H54 (cell line): Measurements from ENCODE around the gene FOSL1.

Source experiments
- DNase-seq: peaks from one replicate; pipeline ENCODE4 v3.0.0; 2011; ENCODE audit warnings: low spot score, mixed read lengths; ENCODE audit not compliant: insufficient read length
- FAIRE-seq: peaks from 3 replicates; lab custom pipeline; 2011; peaks lifted over from hg19 to GRCh38; lab: Jason Lieb, UNC
- POLR2A ChIP-seq: IDR thresholded peaks from 2 replicates; pipeline ENCODE4 v1.6.1; 2011; ENCODE audit warnings: low read depth, mild to moderate bottlenecking, low read length

FOSL1 gene

DNA sequence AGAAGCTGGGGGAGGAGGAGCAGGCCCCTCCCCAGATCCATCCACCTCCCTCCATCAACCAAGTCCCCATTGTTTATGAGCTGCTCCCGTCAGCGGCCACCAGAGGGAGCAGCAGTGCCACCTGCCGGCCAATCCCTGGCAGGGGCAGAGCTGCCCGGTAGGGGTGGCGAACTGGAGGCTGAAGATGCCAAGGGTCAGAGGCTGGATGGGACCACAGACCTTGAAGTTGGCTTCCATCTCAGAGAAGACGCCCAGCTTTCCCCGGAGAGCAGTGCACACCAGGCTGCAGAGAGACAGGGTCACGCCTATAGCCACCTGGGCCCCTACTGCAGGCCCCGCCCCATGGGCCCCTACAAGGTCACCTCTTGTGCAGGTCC, 15.5 kb downstream of the FOSL1 start:
- no peak for TF ChIP-seq POLR2A
- DNase-seq (peak; percentile 77), FAIRE-seq (no peak)

DNA sequence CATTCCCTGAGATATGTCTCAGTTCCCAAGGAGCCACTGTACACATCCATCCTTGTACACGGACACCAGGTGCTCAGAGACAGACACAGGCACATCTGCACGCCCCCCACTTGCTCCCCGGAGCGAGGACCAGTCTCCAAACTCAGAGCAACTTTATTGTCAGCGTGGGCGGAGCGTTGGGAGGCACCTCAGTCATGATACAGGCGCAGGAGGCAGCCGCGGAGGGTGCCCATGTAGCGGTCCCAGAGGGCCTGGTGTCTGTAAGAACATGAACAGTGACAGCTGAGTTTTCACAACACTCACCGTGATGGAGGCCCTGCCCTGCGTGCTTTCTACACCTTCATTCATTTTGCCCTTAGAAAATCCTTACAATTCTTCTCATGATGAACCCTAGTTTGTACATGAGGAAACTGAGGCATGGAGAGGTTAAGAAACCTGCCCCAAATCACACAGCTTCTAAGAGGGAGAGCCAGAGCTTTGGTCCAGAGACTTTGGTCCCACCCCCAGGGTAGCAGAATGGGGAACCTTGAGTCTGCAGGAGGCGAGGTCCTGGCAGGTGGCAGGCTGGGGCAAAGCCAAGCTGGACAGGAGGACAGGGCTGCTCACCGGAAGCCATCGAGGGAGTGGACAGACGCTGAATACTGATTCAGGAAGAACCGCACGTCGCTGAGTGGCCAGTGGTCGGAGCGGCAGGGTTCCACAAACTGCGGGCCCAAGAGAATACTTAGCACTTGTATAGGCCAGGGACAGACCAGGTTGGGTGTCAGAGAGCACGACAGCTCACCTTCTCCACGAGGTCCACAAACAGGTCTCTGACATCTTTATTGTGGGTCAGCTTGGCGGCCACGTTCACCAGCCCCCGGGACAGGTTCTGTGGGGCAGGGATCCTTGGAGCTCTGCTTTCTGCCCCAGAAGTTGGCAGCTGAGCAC, 16.1 kb downstream of the FOSL1 start:
- DNase-seq (no peak), FAIRE-seq (no peak)
- TF ChIP-seq POLR2A, result no peak

DNA sequence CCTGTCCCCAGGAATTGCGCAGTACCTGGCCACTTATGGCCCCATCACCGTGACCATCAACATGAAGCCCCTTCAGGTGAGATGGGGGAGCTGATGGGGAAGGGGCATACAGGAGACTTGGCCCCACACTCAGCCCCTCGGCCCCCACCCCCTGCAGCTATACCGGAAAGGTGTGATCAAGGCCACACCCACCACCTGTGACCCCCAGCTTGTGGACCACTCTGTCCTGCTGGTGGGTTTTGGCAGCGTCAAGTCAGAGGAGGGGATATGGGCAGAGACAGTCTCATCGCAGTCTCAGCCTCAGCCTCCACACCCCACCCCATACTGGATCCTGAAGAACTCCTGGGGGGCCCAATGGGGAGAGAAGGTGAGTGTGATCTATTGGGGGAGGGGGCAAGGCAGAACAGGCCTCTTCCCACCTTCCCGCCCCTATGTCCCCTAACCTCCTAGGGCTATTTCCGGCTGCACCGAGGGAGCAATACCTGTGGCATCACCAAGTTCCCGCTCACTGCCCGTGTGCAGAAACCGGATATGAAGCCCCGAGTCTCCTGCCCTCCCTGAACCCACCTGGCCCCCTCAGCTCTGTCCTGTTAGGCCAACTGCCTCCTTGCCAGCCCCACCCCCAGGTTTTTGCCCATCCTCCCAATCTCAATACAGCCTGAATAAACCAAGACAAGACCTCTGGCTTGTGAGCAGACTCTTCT, 17.0 kb downstream of the FOSL1 start:
- FAIRE-seq (no peak), DNase-seq (no peak)
- TF ChIP-seq POLR2A, result no peak

DNA sequence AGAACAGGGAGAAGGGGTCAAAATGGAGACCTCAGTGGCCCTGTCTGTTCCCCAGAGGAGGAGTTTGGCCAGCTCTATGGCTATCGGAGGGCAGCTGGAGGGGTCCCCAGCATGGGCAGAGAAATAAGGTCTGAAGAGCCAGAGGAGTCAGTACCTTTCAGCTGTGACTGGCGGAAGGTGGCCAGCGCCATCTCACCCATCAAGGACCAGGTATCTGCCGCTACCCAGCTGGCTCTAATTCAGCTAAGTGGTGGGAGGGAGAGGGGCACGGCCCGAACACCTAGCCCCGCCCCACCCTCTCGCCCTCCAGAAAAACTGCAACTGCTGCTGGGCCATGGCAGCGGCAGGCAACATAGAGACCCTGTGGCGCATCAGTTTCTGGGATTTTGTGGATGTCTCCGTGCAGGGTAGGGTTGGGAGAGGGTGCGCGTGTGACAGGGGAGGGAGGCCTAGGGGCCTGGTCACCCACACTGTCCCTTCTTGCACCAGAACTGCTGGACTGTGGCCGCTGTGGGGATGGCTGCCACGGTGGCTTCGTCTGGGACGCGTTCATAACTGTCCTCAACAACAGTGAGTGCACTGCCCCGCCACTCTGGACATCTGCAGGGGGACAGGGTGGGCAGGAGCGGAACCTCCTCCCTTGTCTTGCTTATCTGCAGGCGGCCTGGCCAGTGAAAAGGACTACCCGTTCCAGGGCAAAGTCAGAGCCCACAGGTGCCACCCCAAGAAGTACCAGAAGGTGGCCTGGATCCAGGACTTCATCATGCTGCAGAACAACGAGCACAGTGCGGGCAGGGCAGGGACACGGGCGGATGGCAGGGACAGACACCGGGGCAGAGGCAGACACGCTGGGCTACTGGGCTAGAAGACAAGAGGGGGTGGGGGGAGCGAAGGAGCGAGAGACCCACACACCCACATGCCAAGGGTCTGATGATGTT, 17.8 kb downstream of the FOSL1 start:
- FAIRE-seq, result no peak

DNA sequence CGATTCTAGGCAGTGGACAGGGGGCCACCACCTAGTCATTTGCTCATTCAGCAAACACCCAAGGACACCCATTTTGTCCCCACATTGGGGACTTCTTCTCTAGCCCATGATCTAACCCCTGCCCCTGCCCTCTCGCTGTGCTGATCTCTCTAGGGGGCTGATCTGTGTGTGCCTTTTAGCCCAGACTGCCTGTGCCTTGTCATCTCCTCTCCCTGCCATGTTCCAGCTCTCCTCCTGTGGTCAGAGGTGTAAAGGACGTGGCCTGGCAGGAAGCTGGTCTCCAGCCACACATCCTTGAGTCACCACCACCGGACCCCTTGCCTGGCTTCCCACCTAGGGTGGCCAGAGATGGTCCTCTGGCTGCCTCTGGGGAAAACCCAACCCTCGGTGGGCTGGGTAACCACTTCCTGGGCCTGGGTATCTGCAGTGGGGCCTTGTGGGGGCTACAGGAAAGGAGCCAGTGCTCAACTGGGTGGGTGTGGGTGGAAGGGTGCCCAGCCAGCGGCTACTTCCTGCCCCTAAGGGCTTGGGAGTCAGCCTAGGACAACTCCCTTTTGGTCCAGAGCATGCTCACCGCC, 19.3 kb downstream of the FOSL1 start:
- no peak for TF ChIP-seq POLR2A
- FAIRE-seq (no peak), DNase-seq (no peak)

More for the DNA sequence above, 17.8 kb downstream of the FOSL1 start:
- no peak for TF ChIP-seq POLR2A
- no peak for DNase-seq

DNA sequence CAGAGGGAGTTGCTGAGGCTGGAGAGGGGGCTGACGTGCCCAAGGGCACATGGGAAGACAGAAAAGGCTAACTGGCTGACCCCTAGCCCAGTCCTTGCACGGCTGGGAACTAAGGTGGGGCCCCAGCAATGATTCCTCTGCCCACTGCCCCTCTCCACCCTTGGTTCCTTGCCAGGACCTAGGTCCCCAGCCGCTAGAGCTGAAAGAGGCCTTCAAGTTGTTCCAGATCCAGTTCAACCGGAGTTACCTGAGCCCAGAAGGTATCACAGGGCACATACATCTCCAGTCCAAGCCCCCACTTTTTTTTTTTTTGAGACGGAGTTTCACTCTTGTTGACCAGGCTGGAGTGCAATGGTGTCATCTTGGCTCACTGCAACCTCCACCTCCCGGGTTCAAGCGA, 20.2 kb downstream of the FOSL1 start:
- DNase-seq, result no peak
- TF ChIP-seq POLR2A, result no peak
- FAIRE-seq, result no peak

DNA sequence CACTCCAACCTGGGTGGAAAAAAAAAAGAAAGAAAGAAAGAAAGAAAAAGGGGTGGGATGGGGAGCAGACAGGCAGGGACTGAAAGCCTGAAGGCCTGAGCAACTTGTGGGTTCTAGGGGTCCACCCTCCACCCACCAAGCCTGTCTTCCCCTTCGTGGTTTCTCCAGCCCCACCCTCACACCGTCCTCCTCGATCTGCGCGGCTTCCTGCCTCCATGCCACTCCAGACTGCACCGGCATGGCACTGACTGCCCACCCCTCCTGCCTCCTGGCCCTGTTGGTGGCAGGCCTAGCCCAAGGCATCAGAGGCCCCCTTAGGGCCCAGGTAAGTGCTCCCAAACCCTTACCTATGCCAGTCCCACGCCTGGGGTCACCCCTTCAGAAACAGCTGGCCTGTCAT, 20.6 kb downstream of the FOSL1 start, which contains the start of gene CTSW:
TSS of gene CTSW (plus strand) at position 221 of the 400 bp plus-strand sequence. CDS start at position 239, 18 bp downstream.
- no peak for DNase-seq
- TF ChIP-seq POLR2A, result no peak
- FAIRE-seq, result no peak

- FAIRE-seq (no peak), DNase-seq (peak; percentile 93)
- TF ChIP-seq POLR2A, result peak; percentile 93
Observed at GRCh38 chr11:65873318-65874156, 26.7 kb downstream of the FOSL1 start.

DNA sequence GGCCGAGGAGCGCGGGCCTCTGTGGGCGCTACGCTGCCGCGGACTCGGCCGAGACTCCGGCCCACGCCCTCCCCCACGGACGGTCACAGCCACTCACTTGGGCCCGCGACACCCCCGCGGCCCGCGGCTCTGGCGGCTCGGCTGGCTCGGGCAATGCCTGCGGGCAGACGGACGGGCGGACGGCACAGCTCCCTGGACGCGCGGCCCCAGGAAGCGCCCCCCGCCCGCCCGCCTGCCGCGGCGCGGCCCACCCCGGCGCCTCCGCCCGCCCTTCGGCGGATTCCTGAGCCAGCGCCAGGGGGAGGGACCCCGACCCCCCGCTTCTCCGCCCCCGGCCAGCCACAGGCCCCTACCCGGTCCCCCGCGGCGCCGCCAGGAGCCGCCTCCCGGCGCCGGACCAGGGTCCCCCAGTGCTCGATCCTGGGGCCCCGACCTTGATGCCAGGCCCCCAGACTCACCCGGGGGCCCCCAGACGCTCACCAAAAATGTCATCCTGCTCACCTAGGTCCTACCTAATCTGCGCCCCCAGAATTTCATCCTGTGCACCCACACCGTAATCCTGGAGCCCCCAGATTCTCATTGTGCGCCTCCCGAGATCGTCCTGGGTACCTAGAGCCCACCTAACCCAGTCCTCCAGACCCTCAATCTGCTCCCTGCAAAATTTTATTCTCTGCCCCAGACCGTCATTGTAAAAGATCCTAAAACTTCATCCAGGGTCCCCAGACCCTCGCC, 27.4 kb downstream of the FOSL1 start, which contains the start of gene EFEMP2:
TSS of gene EFEMP2 (minus strand) at position 215 of the 732 bp plus-strand sequence. CDS start 446 bp downstream, outside the sequence.
- peak; percentile 31; the same call in 1 of the 2 replicates for TF ChIP-seq POLR2A
- FAIRE-seq (no peak), DNase-seq (no peak)

GRCh38 chr11:65871811-65872548, 28.2 kb downstream of the FOSL1 start:
- no peak for DNase-seq
- no peak for FAIRE-seq
- TF ChIP-seq POLR2A, result 0 out of 2 replicates have a peak, but pooled peaks have one; percentile 15
